HepG2 (cell line): ENCODE data around the gene OXLD1. TPM values are rescaled to one million over a fixed set of nuclear protein-coding genes. Genes with fewer than 3 reads are reported as not detected.

Experiments
- ARNTL ChIP-seq: sonication (generic); formaldehyde crosslinking; IDR thresholded peaks from 2 replicates; pipeline ENCODE4 v1.4.0; 2020; ENCODE audit warnings: mild to moderate bottlenecking, missing genetic modification reagents
- CHD2 ChIP-seq: IDR thresholded peaks from 2 replicates; pipeline ENCODE4 v1.6.1; 2011; ENCODE audit warnings: low read depth, low read length, improper control_type of control experiment
- EZH2 ChIP-seq: conservative IDR thresholded peaks from 2 replicates; pipeline ENCODE4 v1.6.1; 2012; ENCODE audit warnings: mild to moderate bottlenecking, low read depth, low read length, moderate library complexity
- FLYWCH1 ChIP-seq: sonication (generic); formaldehyde crosslinking; IDR thresholded peaks from 2 replicates; pipeline ENCODE4 v1.8.1; 2023; ENCODE audit warnings: mild to moderate bottlenecking, missing genetic modification reagents
- HMG20B ChIP-seq: conservative IDR thresholded peaks from 2 replicates; pipeline ENCODE4 v1.6.1; 2016; ENCODE audit warnings: missing genetic modification reagents, missing compliant biosample characterization
- IRF2 ChIP-seq: IDR thresholded peaks from 2 replicates; pipeline ENCODE4 v1.6.1; 2018; ENCODE audit warnings: missing genetic modification reagents, missing compliant biosample characterization
- KLF9 ChIP-seq: IDR thresholded peaks from 2 replicates; pipeline ENCODE4 v1.6.1; 2016; ENCODE audit warnings: low read depth
- NCOA1 ChIP-seq: sonication (generic); formaldehyde crosslinking; IDR thresholded peaks from 2 replicates; pipeline ENCODE4 v1.9.0; 2021; ENCODE audit warnings: missing genetic modification reagents
- RFXAP ChIP-seq: sonication (generic); formaldehyde crosslinking; IDR thresholded peaks from 2 replicates; pipeline ENCODE4 v1.4.0; 2020; ENCODE audit warnings: missing genetic modification reagents, borderline replicate concordance
- SATB2 ChIP-seq: sonication (generic); formaldehyde crosslinking; IDR thresholded peaks from 2 replicates; pipeline ENCODE4 v1.5.0; 2020; ENCODE audit warnings: missing genetic modification reagents
- ZBTB7B ChIP-seq: sonication (generic); formaldehyde crosslinking; IDR thresholded peaks from 2 replicates; pipeline ENCODE4 v1.4.0; 2020; ENCODE audit warnings: missing genetic modification reagents
- ZNF616 ChIP-seq: sonication (generic); formaldehyde crosslinking; IDR thresholded peaks from 2 replicates; pipeline ENCODE4 v1.5.0; 2020; ENCODE audit warnings: low read depth, mild to moderate bottlenecking, missing genetic modification reagents
- ZNF749 ChIP-seq: sonication (generic); formaldehyde crosslinking; IDR thresholded peaks from 2 replicates; pipeline ENCODE4 v1.8.0; 2022; ENCODE audit warnings: mild to moderate bottlenecking, missing genetic modification reagents, moderate library complexity, borderline replicate concordance
- polyA plus RNA-seq, 8 experiments: library from polyadenylated mRNA; depleted of rRNA in 3 of 8; stranded (reverse) in 7 of 8; unstranded in 1 of 8; fragments of >200 nt; fragmentation: Illumina TruSeq in 4 of 8; extraction: Trizol in 4 of 8; gene quantifications; 2 replicates each; pipeline versions ENCODE4 v1.2.1 to v1.2.3, GENCODE V29; 2011 to 2016; ENCODE audit warnings: low read depth in 4 of 8, missing spikeins in 1 of 8, mixed read lengths in 1 of 8; ENCODE audit not compliant: insufficient read depth in 1 of 8
- total RNA-seq, 5 experiments: library from RNA; depleted of rRNA; stranded (reverse); fragments of >200 nt; fragmentation: Illumina TruSeq; extraction: Trizol; gene quantifications; 2 replicates each; pipeline ENCODE4 v1.2.3, GENCODE V29; 2016; ENCODE audit warnings: low read depth in 1 of 5
- TF ChIP-seq, protein P1 (sequence below): sonication (generic); formaldehyde crosslinking; IDR thresholded peaks from 2 replicates; pipeline ENCODE4 v1.4.0; 2020; ENCODE audit warnings: missing genetic modification reagents
- TF ChIP-seq, protein P2 (sequence below): sonication (generic); formaldehyde crosslinking; IDR thresholded peaks from 2 replicates; pipeline ENCODE4 v1.4.0; 2020; ENCODE audit warnings: mild to moderate bottlenecking, missing genetic modification reagents
- TF ChIP-seq, protein P3 (sequence below): IDR thresholded peaks from 2 replicates; pipeline ENCODE4 v1.6.1; 2016; ENCODE audit warnings: low read depth, control low read depth
- TF ChIP-seq, protein P4 (sequence below): sonication (generic); formaldehyde crosslinking; IDR thresholded peaks from 2 replicates; pipeline ENCODE4 v1.4.0; 2020; ENCODE audit warnings: missing genetic modification reagents
- TF ChIP-seq, protein P5 (sequence below): sonication (generic); formaldehyde crosslinking; IDR thresholded peaks from 2 replicates; pipeline ENCODE4 v1.4.0; 2020; ENCODE audit warnings: mild to moderate bottlenecking, missing genetic modification reagents

Gene OXLD1
- total and polyA plus RNA-seq, 2 of the 13 experiments (the other 11 are each of a cell fraction or from before 2014, with no cell fraction given) = 27.1 to 37.5 TPM

DNA sequence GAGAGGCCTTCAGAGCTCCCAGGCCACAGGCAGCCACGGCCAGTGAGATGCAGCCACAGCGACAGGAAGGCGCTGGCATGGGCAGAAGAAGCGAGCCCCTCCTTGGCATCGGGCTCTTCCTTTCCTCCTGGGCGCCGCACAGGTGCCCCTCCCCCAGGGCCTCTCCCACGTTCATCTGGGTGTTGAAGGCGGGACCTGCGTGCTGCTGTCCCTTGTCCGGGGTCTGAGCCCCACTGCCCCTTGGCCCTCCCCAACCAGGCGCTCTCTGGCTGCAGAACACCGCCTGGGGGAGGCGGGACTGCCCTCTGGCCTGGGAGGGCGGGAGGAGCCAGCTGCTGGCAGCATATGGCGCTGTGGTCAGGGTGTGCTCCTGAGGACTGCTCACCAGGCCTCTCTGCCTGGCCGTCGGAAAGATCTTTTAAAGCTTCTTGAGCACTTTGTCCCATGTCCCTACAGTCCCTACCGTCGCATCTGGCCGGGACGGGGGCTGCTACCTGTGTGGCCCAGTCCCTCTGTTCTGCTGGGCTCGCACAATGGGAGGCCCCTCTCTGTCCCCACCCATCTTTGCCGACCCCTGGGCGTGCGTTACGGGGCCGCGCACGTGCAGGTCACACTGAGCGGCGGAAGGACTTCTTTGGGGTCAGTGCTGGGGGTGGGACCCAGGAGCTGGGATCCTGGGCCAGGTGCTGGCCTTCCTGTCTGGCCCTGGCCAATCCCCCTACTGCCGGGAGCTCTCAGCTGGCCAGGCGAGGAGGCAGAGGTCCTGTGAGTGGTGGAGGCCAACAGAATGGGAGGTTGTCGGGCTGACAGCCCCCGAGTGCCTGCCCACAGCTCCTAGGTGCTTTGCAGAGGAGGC is 47.4 kb upstream of the OXLD1 start (continued):
- TF ChIP-seq KLF9 (CRISPR knock-in tag) (no peak; the same call in 1 of the 2 replicates), HMG20B (CRISPR knock-in tag) (peak; percentile 22), ZNF749 (CRISPR knock-in tag) (peak; percentile 83; the same call in 1 of the 2 replicates), CHD2 (no peak; the same call in 1 of the 2 replicates), EZH2 (no peak), FLYWCH1 (CRISPR knock-in tag) (no peak), RFXAP (peak; percentile 70), ZNF616 (CRISPR knock-in tag) (peak; percentile 69; the same call in 1 of the 2 replicates), ARNTL (CRISPR knock-in tag) (peak; percentile 79; the same call in 1 of the 2 replicates), ZBTB7B (CRISPR knock-in tag) (peak; percentile 95), NCOA1 (0 out of 2 replicates have a peak, but pooled peaks have one; percentile 16), IRF2 (CRISPR knock-in tag) (peak; percentile 16; the same call in 1 of the 2 replicates), SATB2 (0 out of 2 replicates have a peak, but pooled peaks have one; percentile 38)
- TF ChIP-seq, protein P1, sequence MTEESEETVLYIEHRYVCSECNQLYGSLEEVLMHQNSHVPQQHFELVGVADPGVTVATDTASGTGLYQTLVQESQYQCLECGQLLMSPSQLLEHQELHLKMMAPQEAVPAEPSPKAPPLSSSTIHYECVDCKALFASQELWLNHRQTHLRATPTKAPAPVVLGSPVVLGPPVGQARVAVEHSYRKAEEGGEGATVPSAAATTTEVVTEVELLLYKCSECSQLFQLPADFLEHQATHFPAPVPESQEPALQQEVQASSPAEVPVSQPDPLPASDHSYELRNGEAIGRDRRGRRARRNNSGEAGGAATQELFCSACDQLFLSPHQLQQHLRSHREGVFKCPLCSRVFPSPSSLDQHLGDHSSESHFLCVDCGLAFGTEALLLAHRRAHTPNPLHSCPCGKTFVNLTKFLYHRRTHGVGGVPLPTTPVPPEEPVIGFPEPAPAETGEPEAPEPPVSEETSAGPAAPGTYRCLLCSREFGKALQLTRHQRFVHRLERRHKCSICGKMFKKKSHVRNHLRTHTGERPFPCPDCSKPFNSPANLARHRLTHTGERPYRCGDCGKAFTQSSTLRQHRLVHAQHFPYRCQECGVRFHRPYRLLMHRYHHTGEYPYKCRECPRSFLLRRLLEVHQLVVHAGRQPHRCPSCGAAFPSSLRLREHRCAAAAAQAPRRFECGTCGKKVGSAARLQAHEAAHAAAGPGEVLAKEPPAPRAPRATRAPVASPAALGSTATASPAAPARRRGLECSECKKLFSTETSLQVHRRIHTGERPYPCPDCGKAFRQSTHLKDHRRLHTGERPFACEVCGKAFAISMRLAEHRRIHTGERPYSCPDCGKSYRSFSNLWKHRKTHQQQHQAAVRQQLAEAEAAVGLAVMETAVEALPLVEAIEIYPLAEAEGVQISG (CRISPR knock-in tag) = peak; percentile 91
- TF ChIP-seq, protein P2, sequence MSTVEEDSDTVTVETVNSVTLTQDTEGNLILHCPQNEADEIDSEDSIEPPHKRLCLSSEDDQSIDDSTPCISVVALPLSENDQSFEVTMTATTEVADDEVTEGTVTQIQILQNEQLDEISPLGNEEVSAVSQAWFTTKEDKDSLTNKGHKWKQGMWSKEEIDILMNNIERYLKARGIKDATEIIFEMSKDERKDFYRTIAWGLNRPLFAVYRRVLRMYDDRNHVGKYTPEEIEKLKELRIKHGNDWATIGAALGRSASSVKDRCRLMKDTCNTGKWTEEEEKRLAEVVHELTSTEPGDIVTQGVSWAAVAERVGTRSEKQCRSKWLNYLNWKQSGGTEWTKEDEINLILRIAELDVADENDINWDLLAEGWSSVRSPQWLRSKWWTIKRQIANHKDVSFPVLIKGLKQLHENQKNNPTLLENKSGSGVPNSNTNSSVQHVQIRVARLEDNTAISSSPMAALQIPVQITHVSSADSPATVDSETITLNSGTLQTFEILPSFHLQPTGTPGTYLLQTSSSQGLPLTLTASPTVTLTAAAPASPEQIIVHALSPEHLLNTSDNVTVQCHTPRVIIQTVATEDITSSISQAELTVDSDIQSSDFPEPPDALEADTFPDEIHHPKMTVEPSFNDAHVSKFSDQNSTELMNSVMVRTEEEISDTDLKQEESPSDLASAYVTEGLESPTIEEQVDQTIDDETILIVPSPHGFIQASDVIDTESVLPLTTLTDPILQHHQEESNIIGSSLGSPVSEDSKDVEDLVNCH (CRISPR knock-in tag) = no peak
- TF ChIP-seq, protein P3, sequence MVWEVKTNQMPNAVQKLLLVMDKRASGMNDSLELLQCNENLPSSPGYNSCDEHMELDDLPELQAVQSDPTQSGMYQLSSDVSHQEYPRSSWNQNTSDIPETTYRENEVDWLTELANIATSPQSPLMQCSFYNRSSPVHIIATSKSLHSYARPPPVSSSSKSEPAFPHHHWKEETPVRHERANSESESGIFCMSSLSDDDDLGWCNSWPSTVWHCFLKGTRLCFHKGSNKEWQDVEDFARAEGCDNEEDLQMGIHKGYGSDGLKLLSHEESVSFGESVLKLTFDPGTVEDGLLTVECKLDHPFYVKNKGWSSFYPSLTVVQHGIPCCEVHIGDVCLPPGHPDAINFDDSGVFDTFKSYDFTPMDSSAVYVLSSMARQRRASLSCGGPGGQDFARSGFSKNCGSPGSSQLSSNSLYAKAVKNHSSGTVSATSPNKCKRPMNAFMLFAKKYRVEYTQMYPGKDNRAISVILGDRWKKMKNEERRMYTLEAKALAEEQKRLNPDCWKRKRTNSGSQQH (CRISPR knock-in tag) = peak; percentile 83
- TF ChIP-seq, protein P4, sequence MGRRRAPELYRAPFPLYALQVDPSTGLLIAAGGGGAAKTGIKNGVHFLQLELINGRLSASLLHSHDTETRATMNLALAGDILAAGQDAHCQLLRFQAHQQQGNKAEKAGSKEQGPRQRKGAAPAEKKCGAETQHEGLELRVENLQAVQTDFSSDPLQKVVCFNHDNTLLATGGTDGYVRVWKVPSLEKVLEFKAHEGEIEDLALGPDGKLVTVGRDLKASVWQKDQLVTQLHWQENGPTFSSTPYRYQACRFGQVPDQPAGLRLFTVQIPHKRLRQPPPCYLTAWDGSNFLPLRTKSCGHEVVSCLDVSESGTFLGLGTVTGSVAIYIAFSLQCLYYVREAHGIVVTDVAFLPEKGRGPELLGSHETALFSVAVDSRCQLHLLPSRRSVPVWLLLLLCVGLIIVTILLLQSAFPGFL (CRISPR knock-in tag) = no peak
- TF ChIP-seq, protein P5, sequence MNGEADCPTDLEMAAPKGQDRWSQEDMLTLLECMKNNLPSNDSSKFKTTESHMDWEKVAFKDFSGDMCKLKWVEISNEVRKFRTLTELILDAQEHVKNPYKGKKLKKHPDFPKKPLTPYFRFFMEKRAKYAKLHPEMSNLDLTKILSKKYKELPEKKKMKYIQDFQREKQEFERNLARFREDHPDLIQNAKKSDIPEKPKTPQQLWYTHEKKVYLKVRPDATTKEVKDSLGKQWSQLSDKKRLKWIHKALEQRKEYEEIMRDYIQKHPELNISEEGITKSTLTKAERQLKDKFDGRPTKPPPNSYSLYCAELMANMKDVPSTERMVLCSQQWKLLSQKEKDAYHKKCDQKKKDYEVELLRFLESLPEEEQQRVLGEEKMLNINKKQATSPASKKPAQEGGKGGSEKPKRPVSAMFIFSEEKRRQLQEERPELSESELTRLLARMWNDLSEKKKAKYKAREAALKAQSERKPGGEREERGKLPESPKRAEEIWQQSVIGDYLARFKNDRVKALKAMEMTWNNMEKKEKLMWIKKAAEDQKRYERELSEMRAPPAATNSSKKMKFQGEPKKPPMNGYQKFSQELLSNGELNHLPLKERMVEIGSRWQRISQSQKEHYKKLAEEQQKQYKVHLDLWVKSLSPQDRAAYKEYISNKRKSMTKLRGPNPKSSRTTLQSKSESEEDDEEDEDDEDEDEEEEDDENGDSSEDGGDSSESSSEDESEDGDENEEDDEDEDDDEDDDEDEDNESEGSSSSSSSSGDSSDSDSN (CRISPR knock-in tag) = peak; percentile 76
